RPMI7951 (cell line): ENCODE results near the gene CALCB. TPM values are rescaled to one million over a fixed set of nuclear protein-coding genes. Genes with fewer than 3 reads are reported as not detected.
A peak's percentile ranks its signal among the peaks of the same experiment; 100 is the strongest.

Experiments used
- DNase-seq: peaks from one replicate; pipeline ENCODE4 v3.0.0-alpha.2; 2012; ENCODE audit warnings: low read depth
- total RNA-seq: library from RNA; depleted of rRNA; stranded (reverse); fragments of >200 nt; shearing (Covaris generic); gene quantifications from 2 replicates; pipeline ENCODE4 v1.2.3, GENCODE V29; 2014

Gene CALCB
- total RNA-seq, 1 experiment from 2014 or later: not detected

GRCh38 chr11:15074206-15075161 is 1.1 kb downstream of the CALCB start:
- no peak for DNase-seq

- DNase-seq: no peak
Measured at GRCh38 chr11:15075162-15075526, 1.8 kb downstream of the CALCB start.

- DNase-seq: no peak
Measured at GRCh38 chr11:15091175-15091574, 17.8 kb downstream of the CALCB start.

GRCh38 chr11:15091625-15092024 is 18.2 kb downstream of the CALCB start:
- DNase-seq: no peak

GRCh38 chr11:15093432-15093831 is 20.0 kb downstream of the CALCB start:
- DNase-seq: no peak

GRCh38 chr11:15095736-15096228 is 22.4 kb downstream of the CALCB start:
- DNase-seq: no peak

GRCh38 chr11:15097411-15097810 is 24.0 kb downstream of the CALCB start:
- DNase-seq: no peak

- DNase-seq: no peak
Measured at GRCh38 chr11:15099267-15099666, 25.9 kb downstream of the CALCB start.

- no peak for DNase-seq
Measured at GRCh38 chr11:15101072-15101709, 27.8 kb downstream of the CALCB start.

GRCh38 chr11:15104166-15104565 is 30.8 kb downstream of the CALCB start:
- no peak for DNase-seq

GRCh38 chr11:15106201-15106965 is 33.0 kb downstream of the CALCB start:
- peak; percentile 6 for DNase-seq

- DNase-seq: no peak
Measured at GRCh38 chr11:15107730-15108515, 34.5 kb downstream of the CALCB start.

- no peak for DNase-seq
Measured at GRCh38 chr11:15108592-15109130, 35.3 kb downstream of the CALCB start.

- no peak for DNase-seq
Measured at GRCh38 chr11:15109602-15110001, 36.2 kb downstream of the CALCB start.

- no peak for DNase-seq
Measured at GRCh38 chr11:15111215-15111614, 37.8 kb downstream of the CALCB start.

GRCh38 chr11:15112131-15112541 is 38.7 kb downstream of the CALCB start:
- no peak for DNase-seq

GRCh38 chr11:15113381-15113780 is 40.0 kb downstream of the CALCB start:
- DNase-seq: no peak

GRCh38 chr11:15114501-15115475 is 41.4 kb downstream of the CALCB start, which contains the start of gene INSC:
Gene INSC (plus strand): TSS chr11:15114923. CDS start chr11:15149175, 34,252 bp downstream.
- DNase-seq: no peak

GRCh38 chr11:15115686-15116085 is 42.3 kb downstream of the CALCB start:
- DNase-seq: no peak

- DNase-seq: peak; percentile 27
Measured at GRCh38 chr11:15117751-15118150, 44.4 kb downstream of the CALCB start.
